SKM-1 (cell line): Measurements from ENCODE around the gene RHOA.
"Not testable (repeated sequence)": the region's sequence is repeated elsewhere in the genome, so short reads cannot be mapped to it uniquely, and the experiment has no call there.

Source experiments
- DNase-seq: peaks from one replicate; lab custom pipeline; 2025; ENCODE audit not compliant: unreplicated experiment; lab: John Stamatoyannopoulos, UW

RHOA gene

DNA sequence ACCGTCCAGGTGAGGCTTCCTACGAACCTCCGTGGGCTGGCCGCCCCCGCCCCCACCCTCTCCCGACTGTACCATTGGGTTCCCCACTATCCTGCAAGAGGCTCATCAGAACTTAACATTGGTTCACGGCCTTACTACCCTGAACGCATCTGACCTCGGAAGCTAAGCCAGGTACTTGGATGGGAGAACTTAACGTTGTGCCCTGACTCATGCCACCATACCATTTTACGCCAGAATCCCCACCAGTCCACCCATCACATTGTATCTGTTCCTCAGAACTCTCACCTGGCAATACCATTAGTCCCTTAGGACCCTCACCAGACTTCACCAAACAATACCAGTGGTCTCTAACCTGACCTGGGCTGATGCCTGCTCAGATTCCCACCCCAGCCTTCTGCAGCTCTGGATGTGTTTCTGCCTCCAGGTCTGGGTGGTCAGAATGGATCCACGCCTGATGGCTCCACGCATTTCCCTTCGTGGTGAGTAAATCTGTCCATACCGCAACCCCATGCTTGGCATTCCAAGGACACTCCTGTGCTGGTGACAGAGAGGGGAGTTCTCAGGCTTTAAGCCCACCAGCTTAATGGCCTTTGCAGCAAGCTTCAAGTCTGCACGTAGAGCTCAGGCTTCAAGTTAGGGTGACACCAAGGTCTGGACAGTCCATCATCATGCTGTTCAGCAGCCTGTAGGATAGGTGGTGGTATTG, 1.0 kb upstream of the RHOA start:
- DNase-seq: no peak

- no peak for DNase-seq
Observed at GRCh38 chr3:49411535-49411967, 225 bp downstream of the RHOA start.

DNA sequence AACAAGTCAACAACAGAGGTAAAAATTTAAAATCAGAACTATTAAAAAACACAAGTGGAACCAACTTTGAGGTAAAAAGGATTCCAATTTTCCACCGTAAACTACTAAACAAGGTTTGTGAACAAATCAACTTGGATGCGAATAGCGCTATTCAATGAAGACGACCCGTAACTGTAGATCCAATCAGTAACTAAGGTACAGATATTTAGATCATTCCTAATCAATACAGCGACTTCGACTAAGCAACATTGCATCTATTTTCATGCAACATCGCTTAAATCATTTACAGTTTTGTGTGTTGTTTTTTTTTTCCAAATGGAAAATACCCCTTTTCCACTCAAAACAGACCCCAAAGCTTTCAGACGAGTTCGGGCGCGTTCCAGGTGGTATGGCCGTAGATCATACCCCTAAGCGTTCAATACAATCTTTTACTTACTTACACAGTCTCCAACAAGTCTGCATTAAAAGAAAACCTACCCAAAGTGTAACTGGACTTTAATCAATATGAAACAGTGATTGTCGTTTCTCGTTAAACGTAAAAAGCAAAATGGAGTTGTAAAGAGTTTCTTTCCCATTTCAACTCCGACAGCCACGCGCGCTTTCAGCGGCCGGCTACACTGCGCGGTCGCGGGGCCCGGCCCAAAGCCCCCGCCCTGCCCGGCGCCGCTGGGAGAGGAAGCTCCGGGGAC, 786 bp downstream of the RHOA start:
- DNase-seq: no peak

DNA sequence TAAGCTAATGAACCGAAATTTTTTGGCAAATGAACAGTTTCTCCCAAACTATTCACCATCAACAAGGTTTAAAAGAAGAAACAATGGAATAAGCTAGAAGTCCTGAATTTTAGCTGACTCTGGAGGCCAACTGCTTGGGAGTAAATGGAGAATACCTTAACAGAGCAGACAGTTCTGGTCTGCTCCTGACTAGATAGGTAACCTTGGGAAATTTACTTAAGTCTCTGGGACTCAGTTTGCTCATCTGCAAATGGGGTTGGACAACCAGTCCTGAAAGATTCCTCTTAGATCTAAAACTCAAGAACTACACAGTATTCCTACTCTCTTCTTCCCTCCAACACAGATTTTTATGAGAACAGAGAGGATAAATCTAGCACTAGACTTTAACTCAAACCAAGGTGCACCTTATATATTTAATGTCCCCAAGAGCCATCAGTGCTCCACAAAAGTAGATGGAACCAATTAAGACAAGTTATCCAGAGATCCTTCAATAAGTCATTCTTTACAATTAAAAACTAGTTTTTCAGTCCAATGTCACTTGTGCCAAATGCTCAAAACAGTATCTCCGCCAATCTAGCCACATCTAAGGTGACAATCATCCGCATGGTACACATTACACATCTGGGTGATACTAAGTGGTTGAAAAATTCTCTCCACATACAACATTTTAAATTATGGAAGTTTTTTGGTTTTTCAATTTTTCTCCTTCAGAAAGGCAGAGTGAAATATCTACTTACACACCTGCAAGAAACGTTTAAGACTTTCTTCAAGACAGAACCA, 1.5 kb downstream of the RHOA start:
- DNase-seq: no peak

- no peak for DNase-seq
Observed at GRCh38 chr3:49406571-49407565, 4.9 kb downstream of the RHOA start.

DNA sequence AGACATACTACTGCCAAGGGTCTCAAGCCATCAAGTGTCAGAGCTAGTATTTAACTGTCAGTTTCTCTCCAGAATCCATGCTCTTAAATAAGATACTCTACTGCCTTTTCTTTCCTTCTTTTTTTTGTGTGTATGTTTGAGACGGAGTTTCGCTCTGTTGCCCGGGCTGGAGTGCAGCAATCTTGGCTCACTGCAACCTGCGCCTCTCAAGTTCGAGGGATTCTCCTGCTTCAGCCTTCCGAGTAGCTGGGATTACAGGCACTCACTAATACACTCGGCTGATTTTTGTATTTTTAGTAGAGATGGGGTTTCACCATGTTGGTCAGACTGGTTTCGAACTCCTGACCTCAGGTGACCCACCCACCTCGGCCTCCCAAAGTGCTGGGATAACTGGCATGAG, 6.2 kb downstream of the RHOA start:
- not testable (repeated sequence) for DNase-seq

DNA sequence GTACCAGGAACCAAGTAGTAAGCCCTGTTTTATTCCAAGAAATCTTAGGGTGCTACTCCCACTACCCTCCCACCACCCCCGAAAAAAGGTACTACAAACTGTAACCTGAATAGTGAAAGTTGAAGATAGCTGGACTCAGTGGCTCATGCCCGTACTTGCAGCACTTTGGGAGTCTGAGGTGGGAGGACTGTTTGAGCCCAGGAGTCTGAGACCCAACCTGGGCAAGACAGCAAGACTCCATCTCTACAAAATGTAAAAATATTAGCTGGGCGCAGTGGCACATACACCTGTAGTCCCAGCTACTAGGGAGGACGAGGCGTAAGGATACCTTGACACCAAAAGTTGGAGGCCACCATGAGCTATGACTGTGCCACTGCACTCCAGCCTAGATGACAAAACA, 7.9 kb downstream of the RHOA start:
- no peak for DNase-seq

DNA sequence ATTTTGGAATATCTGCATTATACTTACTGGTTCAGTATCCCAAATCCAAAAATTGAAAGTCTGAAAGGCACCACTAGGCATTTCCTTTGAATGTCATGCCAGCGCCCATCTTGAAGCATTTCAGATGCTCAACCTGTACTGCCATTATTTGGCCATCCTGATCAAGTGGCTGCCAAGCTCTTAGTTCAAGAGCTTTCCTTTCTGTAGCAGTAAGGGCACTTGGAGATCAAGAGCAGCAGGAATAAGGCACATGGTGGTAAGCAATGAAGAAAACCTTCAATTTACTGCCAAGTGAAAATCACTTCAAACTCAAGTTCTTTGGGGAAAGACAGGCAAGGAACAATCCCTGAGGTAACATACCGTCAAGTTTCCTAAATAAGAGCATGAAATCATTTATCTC, 10.0 kb downstream of the RHOA start:
- DNase-seq: no peak

- DNase-seq: no peak
Observed at GRCh38 chr3:49399461-49399860, 12.3 kb downstream of the RHOA start.

DNA sequence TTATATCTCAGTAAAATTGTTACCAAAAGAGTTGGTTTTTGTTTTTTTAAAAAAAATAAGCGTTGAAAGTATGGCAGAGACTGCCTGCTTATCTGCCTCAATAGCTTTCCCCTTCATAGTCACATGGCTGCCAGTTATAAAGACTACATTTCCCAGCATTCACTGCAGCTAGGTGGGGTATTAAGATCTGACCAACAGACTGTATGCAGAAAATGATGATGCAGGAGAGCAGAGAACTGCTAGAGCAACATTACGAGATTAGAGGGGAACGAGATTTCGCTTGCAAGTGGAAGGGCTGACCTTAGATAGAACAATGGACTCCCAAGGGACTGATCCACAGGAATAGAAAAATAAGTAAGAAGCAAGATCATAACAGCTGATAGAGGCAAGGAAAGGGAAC, 14.3 kb downstream of the RHOA start:
- no peak for DNase-seq

- DNase-seq: not testable (repeated sequence)
Observed at GRCh38 chr3:49391310-49391709, 20.5 kb downstream of the RHOA start.

DNA sequence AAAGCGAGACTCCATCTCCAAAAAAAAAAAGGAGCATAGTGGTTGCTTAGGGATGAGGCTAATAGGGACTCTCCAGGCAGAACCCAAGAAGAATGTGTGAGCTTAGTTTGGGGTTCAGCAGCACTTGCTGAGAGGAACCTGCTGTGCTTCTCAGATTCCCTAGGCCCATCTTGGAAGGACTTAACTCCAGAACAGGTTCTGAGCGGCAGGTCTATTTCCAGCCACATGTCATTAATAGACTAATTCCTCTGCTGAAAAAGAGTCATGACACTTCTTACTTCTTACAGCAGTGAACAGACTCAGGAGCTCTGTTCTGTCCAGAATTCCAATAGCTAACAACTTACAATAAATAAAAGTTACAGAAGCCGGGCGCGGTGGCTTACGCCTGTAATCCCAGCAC, 22.5 kb downstream of the RHOA start:
- DNase-seq: no peak

- DNase-seq: no peak
Observed at GRCh38 chr3:49388289-49388820, 23.4 kb downstream of the RHOA start.

- no peak for DNase-seq
Observed at GRCh38 chr3:49387721-49388120, 24.1 kb downstream of the RHOA start.

DNA sequence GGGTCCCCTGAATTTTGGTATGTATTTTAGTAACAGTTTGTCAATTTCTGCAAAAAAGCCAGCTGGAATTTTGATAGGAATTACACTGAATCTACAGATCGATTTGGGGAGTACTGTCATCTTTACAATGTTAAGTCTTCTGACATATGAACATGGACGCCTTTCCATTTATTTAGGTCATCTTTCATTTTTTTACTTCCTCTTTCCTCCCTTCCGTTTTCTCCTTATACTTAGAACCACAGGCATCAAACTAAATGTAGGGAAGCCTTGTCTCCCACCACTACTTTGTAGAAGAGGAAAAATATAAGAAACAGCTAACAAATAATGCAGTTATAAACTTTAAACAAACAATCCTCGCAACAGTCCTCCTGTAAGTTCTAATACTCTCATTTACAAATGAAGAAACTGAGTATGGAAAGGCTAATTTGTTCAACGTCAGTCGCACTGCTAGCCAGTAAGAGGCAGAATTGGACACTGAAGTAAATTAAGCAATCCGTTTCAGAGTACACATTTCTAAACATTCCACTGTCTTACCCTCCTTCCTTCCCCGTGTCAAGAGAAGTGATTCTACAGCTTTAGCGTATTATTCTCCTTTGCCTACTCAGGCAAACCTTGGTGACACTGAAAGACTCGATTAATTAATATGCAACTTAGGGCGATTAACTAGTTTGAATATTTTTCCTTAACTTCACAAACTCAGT, 25.6 kb downstream of the RHOA start:
- peak; percentile 66 for DNase-seq

- DNase-seq: no peak
Observed at GRCh38 chr3:49385617-49386016, 26.2 kb downstream of the RHOA start.

DNA sequence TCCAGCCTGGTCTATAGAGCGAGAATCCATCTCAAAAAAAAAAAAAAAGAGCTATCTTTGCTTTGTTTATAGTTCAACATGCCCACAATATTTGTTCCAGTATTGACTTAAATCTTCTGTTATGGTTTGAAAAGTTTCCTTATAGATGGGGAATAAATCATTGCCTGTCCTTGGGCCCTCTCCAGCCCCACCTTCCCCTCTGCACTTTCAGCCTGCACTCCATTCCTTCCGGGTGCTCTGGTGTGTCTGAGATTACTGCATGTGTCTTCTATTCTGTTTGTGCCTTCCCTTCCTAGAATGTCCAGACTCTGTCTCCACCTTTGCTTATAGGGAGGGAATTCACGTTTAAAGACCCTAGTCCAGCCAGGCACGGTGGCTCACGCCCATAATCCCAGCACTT, 28.4 kb downstream of the RHOA start:
- DNase-seq: no peak

- DNase-seq: no peak
Observed at GRCh38 chr3:49378249-49378895, 33.4 kb downstream of the RHOA start.

- DNase-seq: no peak
Observed at GRCh38 chr3:49377483-49377882, 34.3 kb downstream of the RHOA start.
